Keratinocyte (primary cell): ENCODE measurements around the gene NFATC1. TPM values are rescaled to one million over a fixed set of nuclear protein-coding genes. Genes with fewer than 3 reads are reported as not detected.

Source experiments
- DNase-seq: peaks from one replicate; pipeline ENCODE4 v3.0.0-alpha.2; 2011; ENCODE audit warnings: low read depth, missing footprints, low spot score
- FAIRE-seq: peaks from 2 replicates; lab custom pipeline; 2011; peaks lifted over from hg19 to GRCh38; lab: Jason Lieb, UNC
- H2AFZ ChIP-seq: 2 replicates; pipeline ENCODE4 v1.6.0; 2012; ENCODE audit warnings: low read length, control low read depth, inconsistent platforms; ENCODE audit not compliant: control insufficient read depth
- H3K27ac ChIP-seq: 2 replicates; pipeline ENCODE4 v1.5.1; 2011; ENCODE audit warnings: low read length; ENCODE audit not compliant: control insufficient read depth, insufficient read depth
- H3K27me3 ChIP-seq: 3 replicates; pipeline ENCODE4 v1.6.0; 2011; ENCODE audit warnings: low read length; ENCODE audit not compliant: control insufficient read depth, insufficient read depth; ENCODE audit errors: extremely low read depth
- H3K36me3 ChIP-seq, 2 experiments: 2 replicates in 1 of 2; 3 replicates in 1 of 2; pipeline ENCODE4 v1.5.1; 2011; ENCODE audit warnings: low read length in 2 of 2, mild to moderate bottlenecking in 1 of 2; ENCODE audit not compliant: control insufficient read depth in 2 of 2, insufficient read depth in 2 of 2; ENCODE audit errors: extremely low read depth in 1 of 2
- H3K4me1 ChIP-seq: 3 replicates; pipeline ENCODE4 v1.5.1; 2011; ENCODE audit warnings: low read length; ENCODE audit not compliant: control insufficient read depth, insufficient read depth; ENCODE audit errors: extremely low read depth
- H3K4me2 ChIP-seq: 3 replicates; pipeline ENCODE4 v1.6.0; 2011; ENCODE audit warnings: low read depth, low read length; ENCODE audit not compliant: control insufficient read depth, insufficient read depth; ENCODE audit errors: extremely low read depth
- H3K4me3 ChIP-seq, 3 experiments: fragments of 200-600 bp in 1 of 3; sonication (generic) in 1 of 3; 2 replicates in 2 of 3; 3 replicates in 1 of 3; pipeline ENCODE4 v1.5.1; 2011 to 2016; ENCODE audit warnings: low read length in 3 of 3, mild to moderate bottlenecking in 3 of 3, control low read depth in 2 of 3, inconsistent platforms in 1 of 3, low read depth in 1 of 3, mixed read lengths in 1 of 3, mixed run types in 1 of 3, moderate library complexity in 1 of 3; ENCODE audit not compliant: control insufficient read depth in 2 of 3, insufficient read depth in 2 of 3; ENCODE audit errors: extremely low read depth in 1 of 3
- H3K79me2 ChIP-seq: 2 replicates; pipeline ENCODE4 v1.6.0; 2012; ENCODE audit warnings: low read length; ENCODE audit not compliant: control insufficient read depth, insufficient read depth
- H3K9ac ChIP-seq: 3 replicates; pipeline ENCODE4 v1.6.0; 2011; ENCODE audit warnings: low read length; ENCODE audit not compliant: control insufficient read depth, insufficient read depth; ENCODE audit errors: extremely low read depth
- H3K9me1 ChIP-seq: 3 replicates; pipeline ENCODE4 v1.6.0; 2011; ENCODE audit warnings: low read length; ENCODE audit not compliant: control insufficient read depth, insufficient read depth; ENCODE audit errors: extremely low read depth
- H3K9me3 ChIP-seq: 2 replicates; pipeline ENCODE4 v1.5.1; 2012; ENCODE audit warnings: low read depth, low read length; ENCODE audit not compliant: control insufficient read depth
- H4K20me1 ChIP-seq: 3 replicates; pipeline ENCODE4 v1.6.0; 2011; ENCODE audit warnings: low read length; ENCODE audit not compliant: control insufficient read depth, insufficient read depth; ENCODE audit errors: extremely low read depth
- EZH2 ChIP-seq: IDR thresholded peaks from one replicate; pipeline ENCODE4 v1.6.1; 2012; ENCODE audit warnings: inconsistent platforms, mild to moderate bottlenecking, low read length, moderate library complexity
- dilution Hi-C: fragments of 300-500 bp; cut with MboI; formaldehyde crosslinking; loops from one replicate; pipeline ENCODE4 v1.7.0; 2020; ENCODE audit warnings: low sequenced_read_pairs; ENCODE audit not compliant: extremely low pct_ligation_motif_present
- polyA plus RNA-seq, 5 experiments: library from polyadenylated mRNA; depleted of rRNA in 3 of 5; stranded (reverse) in 3 of 5; stranded (forward) in 1 of 5; unstranded in 1 of 5; fragments of >200 nt; gene quantifications; 1 replicate in 1 of 5; 2 replicates in 3 of 5; 3 replicates in 1 of 5; pipeline versions ENCODE4 v1.2.1 to v1.2.3, GENCODE V29; 2011 to 2012; ENCODE audit warnings: missing spikeins in 2 of 5, low read depth in 1 of 5, low replicate concordance in 1 of 5
- TF ChIP-seq, protein P1 (sequence below), 3 experiments: IDR thresholded peaks in 1 of 3; conservative IDR thresholded peaks in 1 of 3; optimal IDR thresholded peaks in 1 of 3; 2 replicates in 2 of 3; 3 replicates in 1 of 3; pipeline versions ENCODE3 to v1.5.1; 2011; ENCODE audit warnings: low read length in 3 of 3, mild to moderate bottlenecking in 3 of 3, moderate library complexity in 2 of 3, control low read depth in 1 of 3, inconsistent platforms in 1 of 3; ENCODE audit not compliant: insufficient read depth in 2 of 3; ENCODE audit errors: extremely low read depth in 1 of 3

The NFATC1 gene
- polyA plus RNA-seq, 1 donor (not counting 4 experiments of a cell fraction or from before 2014, with no cell fraction given) = 0.77 TPM

DNA sequence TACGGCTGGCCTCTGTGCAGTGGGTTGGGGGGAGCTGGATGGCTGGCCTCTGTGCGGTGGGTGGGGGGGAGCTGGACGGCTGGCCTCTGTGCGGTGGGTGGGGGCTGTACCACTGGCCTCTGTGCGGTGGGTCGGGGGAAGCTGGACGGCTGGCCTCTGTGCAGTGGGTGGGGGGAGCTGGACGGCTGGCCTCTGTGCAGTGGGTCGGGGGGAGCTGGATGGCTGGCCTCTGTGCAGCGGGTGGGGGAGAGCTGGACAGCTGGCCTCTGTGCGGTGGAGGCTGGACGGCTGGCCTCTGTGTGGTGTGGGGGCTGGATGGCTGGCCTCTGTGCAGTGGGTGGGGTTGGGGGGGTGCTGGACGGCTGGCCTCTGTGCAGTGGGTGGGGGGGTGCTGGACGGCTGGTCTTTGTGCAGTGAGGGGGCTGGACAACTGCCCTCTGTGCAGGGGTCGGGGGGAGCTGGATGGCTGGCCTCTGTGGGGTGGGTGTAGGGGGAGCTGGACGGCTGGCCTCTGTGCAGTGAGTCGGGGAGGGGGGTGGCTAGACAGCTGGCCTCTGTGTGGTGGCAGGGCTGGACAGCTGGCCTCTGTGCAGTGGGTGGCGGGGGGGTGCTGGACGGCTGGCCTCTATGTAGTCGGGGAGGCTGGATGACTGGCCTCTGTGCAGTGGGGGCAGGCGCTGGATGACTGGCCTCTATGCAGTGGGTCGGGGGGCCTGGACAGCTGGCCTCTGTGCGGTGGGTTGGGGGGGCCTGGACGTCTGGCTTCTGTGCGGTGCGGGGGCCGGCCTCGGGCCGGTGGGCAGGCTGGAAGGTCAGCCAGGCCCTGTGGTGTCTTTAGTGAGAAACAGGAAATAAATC is 31.9 kb downstream of the NFATC1 start:
- Histone ChIP-seq H3K4me3 (no peak overlapping the region), H3K27ac (no peak overlapping the region), H3K4me1 (no peaks in the 10 kb centered on the region), H3K27me3 (no peaks in the 10 kb centered on the region), H3K4me2 (no peak overlapping the region), H3K9me3 (no peaks in the 10 kb centered on the region), H3K36me3 (no peaks in the 10 kb centered on the region), H2AFZ (no peak overlapping the region), H3K79me2 (no peaks in the 10 kb centered on the region), H3K9me1 (no peaks in the 10 kb centered on the region), H4K20me1 (no peaks in the 10 kb centered on the region), H3K9ac (no peak overlapping the region)
- DNase-seq (no peak), FAIRE-seq (no peak)
- dilution Hi-C loops = no loop called here
- no peak for TF ChIP-seq EZH2
- TF ChIP-seq, protein P1, sequence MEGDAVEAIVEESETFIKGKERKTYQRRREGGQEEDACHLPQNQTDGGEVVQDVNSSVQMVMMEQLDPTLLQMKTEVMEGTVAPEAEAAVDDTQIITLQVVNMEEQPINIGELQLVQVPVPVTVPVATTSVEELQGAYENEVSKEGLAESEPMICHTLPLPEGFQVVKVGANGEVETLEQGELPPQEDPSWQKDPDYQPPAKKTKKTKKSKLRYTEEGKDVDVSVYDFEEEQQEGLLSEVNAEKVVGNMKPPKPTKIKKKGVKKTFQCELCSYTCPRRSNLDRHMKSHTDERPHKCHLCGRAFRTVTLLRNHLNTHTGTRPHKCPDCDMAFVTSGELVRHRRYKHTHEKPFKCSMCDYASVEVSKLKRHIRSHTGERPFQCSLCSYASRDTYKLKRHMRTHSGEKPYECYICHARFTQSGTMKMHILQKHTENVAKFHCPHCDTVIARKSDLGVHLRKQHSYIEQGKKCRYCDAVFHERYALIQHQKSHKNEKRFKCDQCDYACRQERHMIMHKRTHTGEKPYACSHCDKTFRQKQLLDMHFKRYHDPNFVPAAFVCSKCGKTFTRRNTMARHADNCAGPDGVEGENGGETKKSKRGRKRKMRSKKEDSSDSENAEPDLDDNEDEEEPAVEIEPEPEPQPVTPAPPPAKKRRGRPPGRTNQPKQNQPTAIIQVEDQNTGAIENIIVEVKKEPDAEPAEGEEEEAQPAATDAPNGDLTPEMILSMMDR (optimal IDR thresholded peaks at IDR 0.05 in 1 of 3, IDR thresholded peaks at IDR 0.05 in 1 of 3, conservative IDR thresholded peaks at IDR 0.05 in 1 of 3; ENCODE audit: extremely low read depth in 1 of 3, insufficient read depth in 2 of 3, low read length in 3 of 3) = no peak

DNA sequence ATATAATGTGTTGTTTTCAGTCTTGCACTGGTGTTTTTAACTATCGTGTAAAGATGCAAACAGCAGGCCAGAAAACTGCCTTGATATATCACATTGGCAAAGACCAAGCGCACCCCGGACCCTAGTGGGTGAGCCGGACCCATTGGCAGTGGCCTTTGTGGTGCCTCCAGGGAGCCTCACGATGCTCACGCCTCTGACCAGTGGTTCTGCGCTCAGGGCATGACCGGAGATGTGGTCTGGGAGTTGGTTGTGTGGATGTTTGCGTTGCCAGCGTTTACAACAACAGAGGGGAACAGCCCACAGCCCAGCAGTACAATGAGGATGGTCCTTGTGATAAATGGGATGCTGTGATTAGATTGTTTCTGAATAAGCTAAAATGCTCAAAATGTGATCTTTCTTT is 32.6 kb downstream of the NFATC1 start:
- no peaks in the 10 kb centered on the region for H3K79me2 ChIP-seq
- DNase-seq (no peak), FAIRE-seq (no peak)
- no peak overlapping the region for H3K9ac ChIP-seq
- no peak overlapping the region for H2AFZ ChIP-seq
- H3K9me1 ChIP-seq = no peaks in the 10 kb centered on the region
- dilution Hi-C loops = no loop called here
- H3K4me1 ChIP-seq = no peaks in the 10 kb centered on the region
- H4K20me1 ChIP-seq = no peaks in the 10 kb centered on the region
- no peak overlapping the region for H3K4me3 ChIP-seq
- H3K27me3 ChIP-seq = no peaks in the 10 kb centered on the region
- H3K4me2 ChIP-seq = no peak overlapping the region
- H3K27ac ChIP-seq = no peak overlapping the region
- H3K36me3 ChIP-seq = no peaks in the 10 kb centered on the region
- TF ChIP-seq EZH2 = no peak
- TF ChIP-seq, protein P1 (optimal IDR thresholded peaks at IDR 0.05 in 1 of 3, IDR thresholded peaks at IDR 0.05 in 1 of 3, conservative IDR thresholded peaks at IDR 0.05 in 1 of 3; ENCODE audit: extremely low read depth in 1 of 3, insufficient read depth in 2 of 3, low read length in 3 of 3) = no peak
- H3K9me3 ChIP-seq = no peaks in the 10 kb centered on the region
